ENCODE data around the gene DNM1.

GRCh38 chr9:128168731-128169308, 34.4 kb upstream of the DNM1 start:
- TF ChIP-seq, protein P1, sequence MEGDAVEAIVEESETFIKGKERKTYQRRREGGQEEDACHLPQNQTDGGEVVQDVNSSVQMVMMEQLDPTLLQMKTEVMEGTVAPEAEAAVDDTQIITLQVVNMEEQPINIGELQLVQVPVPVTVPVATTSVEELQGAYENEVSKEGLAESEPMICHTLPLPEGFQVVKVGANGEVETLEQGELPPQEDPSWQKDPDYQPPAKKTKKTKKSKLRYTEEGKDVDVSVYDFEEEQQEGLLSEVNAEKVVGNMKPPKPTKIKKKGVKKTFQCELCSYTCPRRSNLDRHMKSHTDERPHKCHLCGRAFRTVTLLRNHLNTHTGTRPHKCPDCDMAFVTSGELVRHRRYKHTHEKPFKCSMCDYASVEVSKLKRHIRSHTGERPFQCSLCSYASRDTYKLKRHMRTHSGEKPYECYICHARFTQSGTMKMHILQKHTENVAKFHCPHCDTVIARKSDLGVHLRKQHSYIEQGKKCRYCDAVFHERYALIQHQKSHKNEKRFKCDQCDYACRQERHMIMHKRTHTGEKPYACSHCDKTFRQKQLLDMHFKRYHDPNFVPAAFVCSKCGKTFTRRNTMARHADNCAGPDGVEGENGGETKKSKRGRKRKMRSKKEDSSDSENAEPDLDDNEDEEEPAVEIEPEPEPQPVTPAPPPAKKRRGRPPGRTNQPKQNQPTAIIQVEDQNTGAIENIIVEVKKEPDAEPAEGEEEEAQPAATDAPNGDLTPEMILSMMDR (IDR thresholded peaks at IDR 0.05) = no peak
- TF ChIP-seq POLR2A (IDR thresholded peaks at IDR 0.05) (no peak), EP300 (IDR thresholded peaks at IDR 0.05) (no peak)
